ENCODE results near the gene GTF2IRD1. TPM values are rescaled to one million over a fixed set of nuclear protein-coding genes. Genes with fewer than 3 reads are reported as not detected.

Gene GTF2IRD1
- polyA plus RNA-seq, 1 of the 3 experiments (the other 2 are of a cell fraction) = 26.4 TPM

DNA sequence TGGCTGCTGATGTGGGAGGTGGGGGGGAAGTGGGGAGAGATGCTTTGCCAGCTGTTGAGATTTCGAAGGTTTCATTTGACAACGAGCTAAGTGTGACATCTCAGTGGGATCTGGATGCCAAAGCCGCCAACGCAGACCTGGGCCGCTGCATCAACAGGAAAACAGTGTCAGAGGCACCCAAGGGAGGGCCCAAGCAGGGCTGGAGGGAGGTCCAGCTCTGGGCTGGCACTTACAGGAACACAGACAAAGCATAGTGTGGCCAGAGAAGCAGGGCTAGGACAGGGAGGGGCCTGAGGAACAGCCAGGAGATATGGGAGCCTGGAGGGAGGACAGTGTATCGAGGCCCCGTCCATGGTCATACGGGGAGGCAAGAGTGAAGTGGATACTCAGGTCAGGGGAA, 73.1 kb downstream of the GTF2IRD1 start:
- TF ChIP-seq FOSL2 (IDR thresholded peaks at IDR 0.05; ENCODE audit: borderline replicate concordance, low read depth) (no peak), JUND (IDR thresholded peaks at IDR 0.05) (no peak), EP300 (IDR thresholded peaks at IDR 0.05; ENCODE audit: borderline replicate concordance in 1 of 2, low read depth in 1 of 2, low read length in 1 of 2) (no peak), FOXM1 (IDR thresholded peaks at IDR 0.05; ENCODE audit: low read depth) (no peak), POLR2AphosphoS5 (IDR thresholded peaks at IDR 0.05; ENCODE audit: low read depth, low read length) (no peak), NFIC (IDR thresholded peaks at IDR 0.05; ENCODE audit: borderline replicate concordance) (no peak), RFX5 (IDR thresholded peaks at IDR 0.05; ENCODE audit: low read length) (no peak), MEF2A (IDR thresholded peaks at IDR 0.05; ENCODE audit: borderline replicate concordance, low read depth) (no peak), TEAD4 (IDR thresholded peaks at IDR 0.05; ENCODE audit: borderline replicate concordance, insufficient read depth) (no peak), GABPA (IDR thresholded peaks at IDR 0.05; ENCODE audit: low read depth) (no peak), FOXJ3 (CRISPR knock-in tag; IDR thresholded peaks at IDR 0.05) (no peak), SIN3A (IDR thresholded peaks at IDR 0.05; ENCODE audit: borderline replicate concordance, low read depth, low read length) (no peak), CHD2 (IDR thresholded peaks at IDR 0.05; ENCODE audit: low read length, partially characterized antibody) (no peak)
- TF ChIP-seq, protein P1, sequence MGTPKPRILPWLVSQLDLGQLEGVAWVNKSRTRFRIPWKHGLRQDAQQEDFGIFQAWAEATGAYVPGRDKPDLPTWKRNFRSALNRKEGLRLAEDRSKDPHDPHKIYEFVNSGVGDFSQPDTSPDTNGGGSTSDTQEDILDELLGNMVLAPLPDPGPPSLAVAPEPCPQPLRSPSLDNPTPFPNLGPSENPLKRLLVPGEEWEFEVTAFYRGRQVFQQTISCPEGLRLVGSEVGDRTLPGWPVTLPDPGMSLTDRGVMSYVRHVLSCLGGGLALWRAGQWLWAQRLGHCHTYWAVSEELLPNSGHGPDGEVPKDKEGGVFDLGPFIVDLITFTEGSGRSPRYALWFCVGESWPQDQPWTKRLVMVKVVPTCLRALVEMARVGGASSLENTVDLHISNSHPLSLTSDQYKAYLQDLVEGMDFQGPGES (IDR thresholded peaks at IDR 0.05; ENCODE audit: low read depth, low read length) = no peak
- TF ChIP-seq, protein P2, sequence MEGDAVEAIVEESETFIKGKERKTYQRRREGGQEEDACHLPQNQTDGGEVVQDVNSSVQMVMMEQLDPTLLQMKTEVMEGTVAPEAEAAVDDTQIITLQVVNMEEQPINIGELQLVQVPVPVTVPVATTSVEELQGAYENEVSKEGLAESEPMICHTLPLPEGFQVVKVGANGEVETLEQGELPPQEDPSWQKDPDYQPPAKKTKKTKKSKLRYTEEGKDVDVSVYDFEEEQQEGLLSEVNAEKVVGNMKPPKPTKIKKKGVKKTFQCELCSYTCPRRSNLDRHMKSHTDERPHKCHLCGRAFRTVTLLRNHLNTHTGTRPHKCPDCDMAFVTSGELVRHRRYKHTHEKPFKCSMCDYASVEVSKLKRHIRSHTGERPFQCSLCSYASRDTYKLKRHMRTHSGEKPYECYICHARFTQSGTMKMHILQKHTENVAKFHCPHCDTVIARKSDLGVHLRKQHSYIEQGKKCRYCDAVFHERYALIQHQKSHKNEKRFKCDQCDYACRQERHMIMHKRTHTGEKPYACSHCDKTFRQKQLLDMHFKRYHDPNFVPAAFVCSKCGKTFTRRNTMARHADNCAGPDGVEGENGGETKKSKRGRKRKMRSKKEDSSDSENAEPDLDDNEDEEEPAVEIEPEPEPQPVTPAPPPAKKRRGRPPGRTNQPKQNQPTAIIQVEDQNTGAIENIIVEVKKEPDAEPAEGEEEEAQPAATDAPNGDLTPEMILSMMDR (IDR thresholded peaks at IDR 0.05) = no peak
- Histone ChIP-seq H3K36me3 (replicated peaks in 1 of 2; ENCODE audit: control insufficient read depth in 1 of 2, insufficient read depth in 2 of 2, low read length in 1 of 2) (peaks cover under 1 to 30% of the 10 kb centered on the region in 2 experiments), H3K9ac (no peak overlapping the region), H3K4me2 (no peak overlapping the region), H2AFZ (ENCODE audit: low read depth) (no peak overlapping the region), H3K27ac (ENCODE audit: low read depth in 2 of 2, low read length in 1 of 2) (no peak overlapping the region), H3K9me2 (no peaks in the 10 kb centered on the region), H3F3A (replicated peaks; ENCODE audit: insufficient read depth) (no peaks in the 10 kb centered on the region), H3K4me3 (ENCODE audit: low read depth in 2 of 2, low read length in 1 of 2) (no peak overlapping the region), H3K4me1 (ENCODE audit: control insufficient read depth in 1 of 2, insufficient read depth in 2 of 2, low read depth in 1 of 2, low read length in 1 of 2) (no peaks in the 10 kb centered on the region), H3K27me3 (ENCODE audit: insufficient read depth) (no peaks in the 10 kb centered on the region), H4K20me1 (ENCODE audit: insufficient read depth) (no peaks in the 10 kb centered on the region), H3K9me3 (no peaks in the 10 kb centered on the region), H3K79me2 (ENCODE audit: insufficient read depth) (no peaks in the 10 kb centered on the region)
- DNase-seq = no peak
- ChIA-PET CTCF (interaction anchor here (0.6 to 2.0 kb wide), 3 partner anchors 39 to 126 kb away, joined by 3 to 9 read pairs (median 5); no protein-coding TSS in a partner anchor), POLR2A (no interaction called here)
- WGBS (ENCODE audit: low lambda C conversion rate) = 91% methylated on average over 8 of the region's 8 CpGs

DNA sequence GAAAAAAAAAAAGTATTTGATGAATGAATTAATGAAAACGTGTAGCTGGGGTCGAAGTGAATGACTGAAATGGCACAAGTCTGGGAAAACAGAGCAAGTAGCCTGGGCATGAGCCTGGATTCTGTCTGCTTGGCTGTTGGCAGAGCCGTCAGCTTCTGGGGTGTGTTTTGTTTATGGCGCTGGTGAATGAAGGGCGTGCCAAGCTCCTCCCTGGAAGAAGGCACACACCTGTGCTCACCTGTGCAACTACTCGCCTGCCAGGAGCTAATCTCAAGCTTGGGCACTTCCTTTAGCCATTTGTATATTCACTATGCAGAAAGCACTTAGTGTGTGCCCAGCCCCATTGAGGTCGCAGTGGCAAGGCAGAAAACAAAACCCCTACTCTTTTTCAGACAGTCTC, 74.1 kb downstream of the GTF2IRD1 start:
- Histone ChIP-seq H3K9ac (no peak overlapping the region), H3K4me1 (ENCODE audit: control insufficient read depth in 1 of 2, insufficient read depth in 2 of 2, low read depth in 1 of 2, low read length in 1 of 2) (no peaks in the 10 kb centered on the region), H4K20me1 (ENCODE audit: insufficient read depth) (no peaks in the 10 kb centered on the region), H3K79me2 (ENCODE audit: insufficient read depth) (no peaks in the 10 kb centered on the region), H3K4me3 (ENCODE audit: low read depth in 2 of 2, low read length in 1 of 2) (no peak overlapping the region), H3K27me3 (ENCODE audit: insufficient read depth) (no peaks in the 10 kb centered on the region), H3K9me2 (no peaks in the 10 kb centered on the region), H3K4me2 (no peak overlapping the region), H2AFZ (ENCODE audit: low read depth) (no peak overlapping the region), H3K9me3 (no peaks in the 10 kb centered on the region), H3K27ac (ENCODE audit: low read depth in 2 of 2, low read length in 1 of 2) (no peak overlapping the region), H3K36me3 (replicated peaks in 1 of 2; ENCODE audit: control insufficient read depth in 1 of 2, insufficient read depth in 2 of 2, low read length in 1 of 2) (peaks cover 2 to 24% of the 10 kb centered on the region in 2 experiments), H3F3A (replicated peaks; ENCODE audit: insufficient read depth) (no peaks in the 10 kb centered on the region)
- DNase-seq = no peak
- ChIA-PET POLR2A (no interaction called here), CTCF (interaction anchor here (0.6 to 2.0 kb wide), 8 partner anchors 9 to 111 kb away, joined by 3 to 9 read pairs (median 4); no protein-coding TSS in a partner anchor)
- TF ChIP-seq SMC3 (IDR thresholded peaks at IDR 0.05; ENCODE audit: low read depth, low read length) (no peak), GABPA (IDR thresholded peaks at IDR 0.05; ENCODE audit: low read depth) (no peak), EP300 (IDR thresholded peaks at IDR 0.05; ENCODE audit: borderline replicate concordance in 1 of 2, low read depth in 1 of 2, low read length in 1 of 2) (no peak), FOXM1 (IDR thresholded peaks at IDR 0.05; ENCODE audit: low read depth) (no peak), MXI1 (IDR thresholded peaks at IDR 0.05; ENCODE audit: low read depth, low read length) (no peak), POLR2AphosphoS5 (IDR thresholded peaks at IDR 0.05; ENCODE audit: low read depth, low read length) (no peak), RXRA (IDR thresholded peaks at IDR 0.05; ENCODE audit: borderline replicate concordance, low read depth) (no peak), NFIC (IDR thresholded peaks at IDR 0.05; ENCODE audit: borderline replicate concordance) (no peak), CHD2 (IDR thresholded peaks at IDR 0.05; ENCODE audit: low read length, partially characterized antibody) (no peak), RCOR1 (IDR thresholded peaks at IDR 0.05; ENCODE audit: low read length) (no peak), MEF2A (IDR thresholded peaks at IDR 0.05; ENCODE audit: borderline replicate concordance, low read depth) (no peak)
- TF ChIP-seq, protein P1 (IDR thresholded peaks at IDR 0.05; ENCODE audit: low read depth, low read length) = no peak
- TF ChIP-seq, protein P3, sequence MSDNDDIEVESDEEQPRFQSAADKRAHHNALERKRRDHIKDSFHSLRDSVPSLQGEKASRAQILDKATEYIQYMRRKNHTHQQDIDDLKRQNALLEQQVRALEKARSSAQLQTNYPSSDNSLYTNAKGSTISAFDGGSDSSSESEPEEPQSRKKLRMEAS (IDR thresholded peaks at IDR 0.05; ENCODE audit: low read depth) = no peak
- WGBS (ENCODE audit: low lambda C conversion rate) = 92% methylated on average over 7 of the region's 7 CpGs
